ENCODE results near the gene ADAM22.

ADAM22 gene

DNA sequence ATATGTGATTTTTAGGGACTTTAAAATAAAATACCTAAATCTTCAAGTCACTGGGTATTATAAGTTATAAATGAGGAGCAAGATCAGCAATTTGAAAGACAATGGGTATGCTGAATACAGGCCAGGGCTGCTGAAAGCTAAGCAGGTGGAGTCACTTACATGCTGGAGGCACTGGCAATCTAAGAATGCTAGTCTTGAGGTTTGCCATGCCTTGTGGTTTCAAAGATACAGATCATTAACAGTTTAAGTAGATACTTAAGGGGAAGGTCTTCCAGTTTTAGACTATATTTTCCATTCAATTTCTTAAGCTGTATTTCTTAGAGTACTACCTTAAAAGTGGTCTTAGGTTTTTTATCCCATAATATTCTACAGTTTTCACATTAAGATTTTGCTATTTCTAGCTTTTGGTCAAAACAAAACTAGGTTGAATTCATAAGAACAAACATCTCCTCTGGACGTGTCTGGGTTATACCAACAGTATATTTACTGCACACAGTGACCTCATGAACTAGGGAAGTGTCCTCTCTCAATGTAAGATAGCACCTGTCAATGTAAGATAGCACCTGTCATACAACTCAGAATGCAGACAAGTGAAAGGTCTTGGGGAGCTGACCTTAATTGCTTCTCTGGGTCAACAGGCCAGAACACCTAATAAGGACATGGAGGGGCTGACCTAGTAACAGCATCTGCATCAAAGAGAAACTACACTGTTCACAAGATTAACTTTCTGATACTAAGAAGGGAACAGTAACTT, 283.8 kb downstream of the ADAM22 start:
- no peak for DNase-seq (ENCODE audit: low spot score)

GRCh38 chr7:88218429-88218745, 284.3 kb downstream of the ADAM22 start:
- DNase-seq (ENCODE audit: low spot score), result no peak

- peak; percentile 78 for DNase-seq (ENCODE audit: low spot score)
Measured at GRCh38 chr7:88218836-88219605, 285.0 kb downstream of the ADAM22 start.

- peak; percentile 90 for DNase-seq (ENCODE audit: low spot score)
Measured at GRCh38 chr7:88219781-88220747, 286.0 kb downstream of the ADAM22 start, which contains the start of gene SRI. SRI (minus strand) TSS chr7:88220038; CDS start chr7:88220026, 12 bp downstream.

DNA sequence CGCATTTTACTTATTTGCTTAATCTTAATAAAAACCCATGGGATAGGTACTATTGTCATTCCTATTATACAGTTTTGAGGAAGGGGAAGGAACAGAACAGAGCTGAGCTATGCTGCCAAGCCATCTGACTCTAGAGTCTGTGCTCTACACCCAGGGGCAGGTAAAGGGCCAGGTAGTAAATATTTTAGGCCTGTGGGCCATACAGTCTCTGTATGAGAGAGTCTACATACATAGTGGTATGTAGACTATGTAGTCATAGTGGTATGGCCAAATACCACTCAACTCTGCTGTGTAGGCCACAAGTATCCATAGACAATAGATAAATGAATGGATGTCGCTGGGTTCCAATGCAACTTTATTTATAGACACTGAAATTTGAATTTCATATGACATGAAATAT, 289.2 kb downstream of the ADAM22 start:
- DNase-seq (ENCODE audit: low spot score), result no peak

- peak; percentile 33 for DNase-seq (ENCODE audit: low spot score)
Measured at GRCh38 chr7:88224601-88225275, 290.7 kb downstream of the ADAM22 start.

DNA sequence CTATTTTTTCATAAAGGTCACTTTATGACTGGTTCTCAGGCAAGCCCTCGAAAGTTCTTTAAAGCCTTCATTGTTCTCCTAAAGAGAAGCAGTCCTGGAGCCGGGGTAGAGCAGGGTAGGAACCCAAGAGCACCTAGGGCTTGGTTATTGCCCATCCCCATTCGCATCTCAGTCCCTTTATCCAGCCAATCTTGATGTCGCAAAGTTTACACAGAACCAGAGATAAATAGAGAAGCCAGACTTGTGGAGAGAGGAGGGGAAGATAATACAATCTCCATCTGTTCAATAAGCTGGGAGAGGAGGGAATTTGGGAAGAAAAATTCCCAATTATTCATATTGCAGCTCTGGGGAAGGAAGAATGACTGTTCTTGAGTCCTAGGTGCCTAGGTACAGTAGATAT, 292.1 kb downstream of the ADAM22 start:
- DNase-seq (ENCODE audit: low spot score), result no peak

DNA sequence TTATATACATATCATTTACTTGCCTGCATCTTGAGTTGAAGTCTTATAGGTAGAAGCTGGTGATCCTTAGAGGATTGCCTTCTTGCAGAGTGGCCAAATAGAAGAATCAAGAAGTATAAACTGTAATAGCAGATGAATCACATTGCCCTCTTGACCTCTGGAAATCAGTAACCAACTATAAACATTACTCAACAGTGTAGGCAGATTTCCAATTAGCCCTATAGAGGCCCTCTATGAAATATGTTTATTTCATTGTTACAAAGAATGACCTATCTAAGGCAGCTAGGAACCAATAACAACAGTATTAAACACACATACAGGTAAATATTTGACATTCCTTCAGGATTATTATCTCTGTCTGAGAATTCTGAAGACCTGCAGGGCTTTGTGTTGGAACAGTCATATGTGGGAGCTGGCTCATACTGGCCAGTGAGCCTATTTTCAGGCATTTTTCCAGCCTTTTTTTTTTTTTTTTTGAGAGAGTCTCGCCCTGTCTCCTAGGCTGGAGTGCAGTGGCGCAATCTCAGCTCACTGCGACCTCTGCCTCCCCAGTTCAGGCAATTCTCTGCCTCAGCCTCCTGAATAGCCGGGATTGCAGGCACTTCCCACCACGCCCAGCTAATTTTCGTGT, 292.9 kb downstream of the ADAM22 start:
- no peak for DNase-seq (ENCODE audit: low spot score)

GRCh38 chr7:88229302-88229995, 295.4 kb downstream of the ADAM22 start:
- DNase-seq (ENCODE audit: low spot score), result no peak

DNA sequence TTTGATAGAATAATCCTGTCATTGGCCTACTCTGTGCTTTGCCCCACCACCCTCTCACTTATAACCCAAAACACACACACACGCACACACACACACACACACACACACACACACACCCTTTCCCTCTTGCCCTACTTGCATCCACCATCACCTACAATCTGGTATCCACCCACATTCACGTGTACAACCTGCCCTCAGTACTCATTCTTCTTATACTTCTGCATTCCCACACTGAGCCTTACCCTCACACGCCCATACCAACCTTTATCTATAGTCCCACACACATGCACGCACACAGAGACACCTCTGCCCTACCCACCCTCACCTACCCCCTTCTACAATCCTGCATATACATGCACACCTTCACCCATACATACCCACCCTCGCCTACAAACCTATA, 296.6 kb downstream of the ADAM22 start:
- DNase-seq (ENCODE audit: low spot score), result no peak

DNA sequence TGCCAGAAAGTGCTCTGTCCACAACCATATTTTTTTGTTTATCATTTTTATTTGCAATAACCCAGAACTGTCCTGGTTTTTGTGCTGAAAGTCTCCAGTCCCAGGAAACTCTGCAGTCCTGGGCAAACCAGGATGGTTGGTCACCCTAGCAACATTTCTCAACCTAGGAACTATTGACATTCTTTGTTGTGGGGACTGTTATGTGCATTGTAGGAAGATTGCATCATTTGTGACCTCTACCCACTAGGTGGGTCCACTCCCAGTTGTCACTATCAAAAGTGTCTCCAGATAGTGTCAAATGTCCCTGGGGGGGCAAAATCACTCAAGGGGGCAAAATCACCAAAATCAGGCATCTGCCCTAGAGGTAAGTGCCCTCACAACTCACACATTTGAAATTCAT, 299.8 kb downstream of the ADAM22 start:
- no peak for DNase-seq (ENCODE audit: low spot score)

DNA sequence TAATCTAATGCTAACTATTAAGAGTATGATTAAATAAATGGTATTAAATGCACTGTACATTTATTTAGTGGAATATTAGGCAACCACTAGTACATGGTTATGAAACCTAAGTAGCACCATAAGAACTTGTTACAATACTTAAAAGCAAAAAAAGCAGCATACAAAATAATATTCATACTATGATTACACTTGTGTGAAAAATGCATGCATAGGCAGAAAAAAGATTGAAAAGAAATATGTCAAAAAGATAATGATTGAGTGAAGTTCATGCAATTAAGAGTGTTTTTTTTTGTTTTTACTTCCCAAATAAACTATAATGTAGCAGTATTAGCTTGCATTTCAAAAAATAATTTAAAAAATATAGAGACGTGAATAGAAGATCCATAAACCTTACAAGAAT, 305.8 kb downstream of the ADAM22 start:
- DNase-seq (ENCODE audit: low spot score), result no peak

- DNase-seq (ENCODE audit: low spot score), result peak; percentile 67
Measured at GRCh38 chr7:88243345-88243909, 309.4 kb downstream of the ADAM22 start.

- no peak for DNase-seq (ENCODE audit: low spot score)
Measured at GRCh38 chr7:88244258-88244657, 310.2 kb downstream of the ADAM22 start.
